C4-2B (cell line): ENCODE measurements around the gene NOL12.

ENCODE experiments used
- CTCF ChIP-seq: fragments of 450-650 bp; conservative IDR thresholded peaks from 2 replicates; pipeline ENCODE4 v1.5.1; 2017; ENCODE audit warnings: mild to moderate bottlenecking
- ZFX ChIP-seq: fragments of 450-650 bp; IDR thresholded peaks from 2 replicates; pipeline ENCODE4 v1.6.1; 2017

DNA sequence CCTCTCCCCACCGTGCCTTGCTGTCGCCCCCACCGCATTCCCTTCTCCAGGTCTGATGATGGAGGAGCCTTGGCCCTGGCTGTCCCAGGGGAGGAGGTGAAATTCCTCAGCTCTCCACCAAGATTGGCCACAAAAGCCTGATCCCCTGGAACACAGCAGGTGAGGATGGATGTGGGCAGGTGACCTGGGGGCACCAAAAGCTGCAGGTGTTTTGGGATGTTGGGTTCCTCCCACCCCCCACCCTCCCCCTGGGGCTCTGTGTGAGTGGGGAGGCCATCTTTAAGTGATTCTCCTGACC is 11.3 kb downstream of the NOL12 start:
- TF ChIP-seq CTCF, result no peak
- no peak for TF ChIP-seq ZFX
